Measurements from ENCODE around the gene GRIP2. TPM values are rescaled to one million over a fixed set of nuclear protein-coding genes. Genes with fewer than 3 reads are reported as not detected.

GRIP2 gene
- total and polyA plus RNA-seq, 2 donors (not counting 1 experiment from before 2014, with no cell fraction given): under 0.01 to 0.87 TPM

Other genes starting within 250 kb of the GRIP2 start
- 8.5 and 8.9 TPM in 2 replicates for gene SLC6A6, start 137.7 kb downstream of the GRIP2 start, total RNA-seq
- gene SLC6A6, start 137.7 kb downstream of the GRIP2 start, polyA plus RNA-seq: 10.9 and 24.0 TPM in 2 replicates
- 12.1 and 12.7 TPM in 2 replicates for gene CCDC174, start 111.4 kb upstream of the GRIP2 start, total RNA-seq
- gene CCDC174, start 111.4 kb upstream of the GRIP2 start, polyA plus RNA-seq: 11.4 and 14.4 TPM in 2 replicates
- not detected in 2 replicates for gene C3orf20, start 134.8 kb upstream of the GRIP2 start, total RNA-seq
- not detected in 2 replicates for gene C3orf20, start 134.8 kb upstream of the GRIP2 start, polyA plus RNA-seq